Neuron (in vitro differentiated cells): Measurements from ENCODE around the gene ITGB3.

Experiments used
- H2AFZ ChIP-seq: one replicate; pipeline ENCODE4 v1.6.1; 2013; ENCODE audit warnings: low read depth, mild to moderate bottlenecking, inconsistent platforms, low read length, moderate library complexity
- H3K27me3 ChIP-seq: one replicate; pipeline ENCODE4 v1.6.1; 2013; ENCODE audit warnings: low read length; ENCODE audit not compliant: insufficient read depth
- H3K36me3 ChIP-seq: one replicate; pipeline ENCODE4 v1.6.1; 2013; ENCODE audit warnings: low read length; ENCODE audit not compliant: insufficient read depth
- H3K4me1 ChIP-seq: one replicate; pipeline ENCODE4 v1.6.1; 2013; ENCODE audit warnings: low read length; ENCODE audit not compliant: insufficient read depth
- H3K4me3 ChIP-seq: 2 replicates; pipeline ENCODE4 v1.5.1; 2013; ENCODE audit warnings: mild to moderate bottlenecking, low read length, moderate library complexity
- H3K9me3 ChIP-seq: one replicate; pipeline ENCODE4 v1.6.1; 2013; ENCODE audit warnings: low read length

The ITGB3 gene

GRCh38 chr17:47225911-47226688 lies 27.5 kb upstream of the ITGB3 start:
- Histone ChIP-seq H3K27me3 (no peaks in the 10 kb centered on the region), H2AFZ (no peak overlapping the region), H3K9me3 (no peaks in the 10 kb centered on the region), H3K4me3 (no peak overlapping the region), H3K4me1 (peaks cover 6% of the 10 kb centered on the region), H3K36me3 (no peaks in the 10 kb centered on the region)

- Histone ChIP-seq H3K4me1 (peaks cover 3% of the 10 kb centered on the region), H2AFZ (no peak overlapping the region), H3K27me3 (no peaks in the 10 kb centered on the region), H3K36me3 (no peaks in the 10 kb centered on the region), H3K4me3 (no peak overlapping the region), H3K9me3 (no peaks in the 10 kb centered on the region)
These were observed 25.8 kb upstream of the ITGB3 start for GRCh38 chr17:47227862-47228261.

- no peaks in the 10 kb centered on the region for H3K27me3 ChIP-seq
- H3K9me3 ChIP-seq, result no peaks in the 10 kb centered on the region
- no peak overlapping the region for H2AFZ ChIP-seq
- no peaks in the 10 kb centered on the region for H3K36me3 ChIP-seq
- H3K4me1 ChIP-seq, result peaks cover 3% of the 10 kb centered on the region
- no peak overlapping the region for H3K4me3 ChIP-seq
These were observed 23.8 kb upstream of the ITGB3 start for GRCh38 chr17:47229535-47230443.

- Histone ChIP-seq H3K27me3 (no peaks in the 10 kb centered on the region), H3K4me1 (peaks cover 3% of the 10 kb centered on the region), H3K9me3 (no peaks in the 10 kb centered on the region), H2AFZ (no peak overlapping the region), H3K36me3 (no peaks in the 10 kb centered on the region), H3K4me3 (no peak overlapping the region)
These were observed 22.8 kb upstream of the ITGB3 start for GRCh38 chr17:47230864-47231263.

- H2AFZ ChIP-seq, result no peak overlapping the region
These were observed 22.3 kb upstream of the ITGB3 start for GRCh38 chr17:47231334-47231733.

GRCh38 chr17:47231866-47232265 lies 21.8 kb upstream of the ITGB3 start:
- H3K36me3 ChIP-seq, result no peaks in the 10 kb centered on the region
- H3K27me3 ChIP-seq, result peaks cover under 1% of the 10 kb centered on the region
- H2AFZ ChIP-seq, result no peak overlapping the region
- peaks cover 3% of the 10 kb centered on the region for H3K4me1 ChIP-seq
- no peak overlapping the region for H3K4me3 ChIP-seq
- no peaks in the 10 kb centered on the region for H3K9me3 ChIP-seq

More at GRCh38 chr17:47231334-47231733, 22.3 kb upstream of the ITGB3 start:
- H3K27me3 ChIP-seq, result no peaks in the 10 kb centered on the region
- H3K9me3 ChIP-seq, result no peaks in the 10 kb centered on the region
- H3K36me3 ChIP-seq, result no peaks in the 10 kb centered on the region
- H3K4me1 ChIP-seq, result peaks cover 3% of the 10 kb centered on the region
- no peak overlapping the region for H3K4me3 ChIP-seq

- no peak overlapping the region for H3K4me3 ChIP-seq
- H3K36me3 ChIP-seq, result no peaks in the 10 kb centered on the region
- H3K4me1 ChIP-seq, result peaks cover 3% of the 10 kb centered on the region
- H3K27me3 ChIP-seq, result peaks cover 4% of the 10 kb centered on the region
- H2AFZ ChIP-seq, result no peak overlapping the region
- H3K9me3 ChIP-seq, result no peaks in the 10 kb centered on the region
These were observed 21.2 kb upstream of the ITGB3 start for GRCh38 chr17:47232465-47232864.

GRCh38 chr17:47235506-47235905 lies 18.1 kb upstream of the ITGB3 start:
- Histone ChIP-seq H2AFZ (no peak overlapping the region), H3K9me3 (no peaks in the 10 kb centered on the region), H3K4me3 (no peak overlapping the region), H3K36me3 (no peaks in the 10 kb centered on the region), H3K27me3 (peaks cover 4% of the 10 kb centered on the region), H3K4me1 (no peaks in the 10 kb centered on the region)

GRCh38 chr17:47235923-47236322 lies 17.7 kb upstream of the ITGB3 start:
- H2AFZ ChIP-seq, result no peak overlapping the region
- H3K9me3 ChIP-seq, result no peaks in the 10 kb centered on the region
- H3K27me3 ChIP-seq, result peaks cover 4% of the 10 kb centered on the region
- no peak overlapping the region for H3K4me3 ChIP-seq
- no peaks in the 10 kb centered on the region for H3K36me3 ChIP-seq
- H3K4me1 ChIP-seq, result no peaks in the 10 kb centered on the region

GRCh38 chr17:47237841-47238240 lies 15.8 kb upstream of the ITGB3 start:
- Histone ChIP-seq H3K4me3 (no peak overlapping the region), H2AFZ (no peak overlapping the region), H3K4me1 (no peaks in the 10 kb centered on the region), H3K27me3 (peaks cover 4% of the 10 kb centered on the region), H3K9me3 (no peaks in the 10 kb centered on the region), H3K36me3 (no peaks in the 10 kb centered on the region)

- no peaks in the 10 kb centered on the region for H3K36me3 ChIP-seq
- no peak overlapping the region for H3K4me3 ChIP-seq
- H3K27me3 ChIP-seq, result peaks cover 4% of the 10 kb centered on the region
- no peaks in the 10 kb centered on the region for H3K4me1 ChIP-seq
- H2AFZ ChIP-seq, result no peak overlapping the region
- no peaks in the 10 kb centered on the region for H3K9me3 ChIP-seq
These were observed 15.2 kb upstream of the ITGB3 start for GRCh38 chr17:47238321-47239010.

- Histone ChIP-seq H3K4me3 (no peak overlapping the region), H2AFZ (no peak overlapping the region), H3K9me3 (no peaks in the 10 kb centered on the region), H3K4me1 (no peaks in the 10 kb centered on the region), H3K27me3 (peaks cover 7% of the 10 kb centered on the region), H3K36me3 (no peaks in the 10 kb centered on the region)
These were observed 14.0 kb upstream of the ITGB3 start for GRCh38 chr17:47239619-47239966.
